ENCODE results near the gene PRH2. TPM values are rescaled to one million over a fixed set of nuclear protein-coding genes. Genes with fewer than 3 reads are reported as not detected.

PRH2 gene
- total and polyA plus RNA-seq, 2 of the 4 experiments (the other 2 are of a cell fraction) = 0.34 TPM; not detected in 1

DNA sequence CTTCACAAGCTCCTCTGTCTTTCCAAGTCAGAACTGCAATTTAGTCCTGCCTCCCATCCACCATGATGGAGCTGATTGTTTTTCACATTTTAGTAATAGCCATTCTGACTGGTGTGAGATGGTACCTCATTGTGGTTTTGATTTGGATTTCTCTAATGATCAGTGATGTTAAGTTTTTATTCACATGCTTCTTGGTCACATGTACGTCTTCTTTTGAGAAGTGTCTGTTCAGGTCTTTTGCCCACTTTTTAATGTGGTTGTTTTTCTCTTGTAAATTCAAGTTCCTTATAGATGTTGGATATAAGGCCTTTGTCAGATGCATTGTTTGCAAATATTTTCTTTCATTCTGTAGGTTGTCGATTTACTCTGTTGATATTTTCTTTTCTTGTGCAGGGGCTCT is 14.1 kb downstream of the PRH2 start:
- no CpG with 5 or more reads among the region's 2 CpGs for WGBS, 2 experiments (ENCODE audit: extremely low coverage in 2 of 2, insufficient read length in 1 of 2)
- no peak overlapping the region for H2AK9ac ChIP-seq (replicated peaks; ENCODE audit: low read depth, low read length, poor library complexity)
- H2AFZ ChIP-seq (replicated peaks; ENCODE audit: low read length, poor library complexity) = no peak overlapping the region
- H3K9me1 ChIP-seq (ENCODE audit: insufficient read depth, low read length) = no peaks in the 10 kb centered on the region; the same call in 1 of the 2 replicates
- ChIA-PET POLR2A (ENCODE audit: unreplicated experiment) (no interaction called here), CTCF (no interaction called here)
- H3K4me3 ChIP-seq (ENCODE audit: insufficient read depth, low read depth, low read length) = no peak overlapping the region
- H4K20me1 ChIP-seq (ENCODE audit: insufficient read depth, low read length) = no peaks in the 10 kb centered on the region
- TF ChIP-seq ELK1 (IDR thresholded peaks at IDR 0.05; ENCODE audit: borderline replicate concordance, low read depth, low read length) (no peak), MXI1 (IDR thresholded peaks at IDR 0.05; ENCODE audit: borderline replicate concordance, low read depth, low read length) (no peak), RCOR1 (IDR thresholded peaks at IDR 0.05; ENCODE audit: insufficient replicate concordance, low read length) (no peak), RFX5 (IDR thresholded peaks at IDR 0.05; ENCODE audit: low read depth, low read length) (no peak), SMC3 (IDR thresholded peaks at IDR 0.05; ENCODE audit: low read depth, low read length) (no peak), MAFK (IDR thresholded peaks at IDR 0.05; ENCODE audit: low read depth, low read length) (no peak), FOS (IDR thresholded peaks at IDR 0.05; ENCODE audit: low read depth, low read length) (no peak), POLR2A (IDR thresholded peaks at IDR 0.05; ENCODE audit: low read depth, low read length) (no peak), MAZ (IDR thresholded peaks at IDR 0.05; ENCODE audit: borderline replicate concordance, low read depth, low read length) (no peak), CHD1 (IDR thresholded peaks at IDR 0.05; ENCODE audit: low read depth, low read length) (no peak), CEBPB (IDR thresholded peaks at IDR 0.05; ENCODE audit: low read depth, low read length) (no peak), NFE2L2 (IDR thresholded peaks at IDR 0.05; ENCODE audit: low read depth, low read length) (no peak), USF2 (IDR thresholded peaks at IDR 0.05; ENCODE audit: low read depth, low read length) (no peak), BHLHE40 (IDR thresholded peaks at IDR 0.05; ENCODE audit: low read depth, low read length) (no peak), RAD21 (IDR thresholded peaks at IDR 0.05; ENCODE audit: low read length) (no peak)
- TF ChIP-seq, protein P1, sequence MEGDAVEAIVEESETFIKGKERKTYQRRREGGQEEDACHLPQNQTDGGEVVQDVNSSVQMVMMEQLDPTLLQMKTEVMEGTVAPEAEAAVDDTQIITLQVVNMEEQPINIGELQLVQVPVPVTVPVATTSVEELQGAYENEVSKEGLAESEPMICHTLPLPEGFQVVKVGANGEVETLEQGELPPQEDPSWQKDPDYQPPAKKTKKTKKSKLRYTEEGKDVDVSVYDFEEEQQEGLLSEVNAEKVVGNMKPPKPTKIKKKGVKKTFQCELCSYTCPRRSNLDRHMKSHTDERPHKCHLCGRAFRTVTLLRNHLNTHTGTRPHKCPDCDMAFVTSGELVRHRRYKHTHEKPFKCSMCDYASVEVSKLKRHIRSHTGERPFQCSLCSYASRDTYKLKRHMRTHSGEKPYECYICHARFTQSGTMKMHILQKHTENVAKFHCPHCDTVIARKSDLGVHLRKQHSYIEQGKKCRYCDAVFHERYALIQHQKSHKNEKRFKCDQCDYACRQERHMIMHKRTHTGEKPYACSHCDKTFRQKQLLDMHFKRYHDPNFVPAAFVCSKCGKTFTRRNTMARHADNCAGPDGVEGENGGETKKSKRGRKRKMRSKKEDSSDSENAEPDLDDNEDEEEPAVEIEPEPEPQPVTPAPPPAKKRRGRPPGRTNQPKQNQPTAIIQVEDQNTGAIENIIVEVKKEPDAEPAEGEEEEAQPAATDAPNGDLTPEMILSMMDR (conservative IDR thresholded peaks at IDR 0.05; ENCODE audit: low read depth, low read length) = no peak
- no peak overlapping the region for H3K27ac ChIP-seq (ENCODE audit: insufficient read depth, low read length)
- no peaks in the 10 kb centered on the region; the same call in 1 of the 2 replicates for H3K9me3 ChIP-seq (ENCODE audit: control insufficient read depth, insufficient read depth, low read length)
- no peaks in the 10 kb centered on the region for H3K36me3 ChIP-seq (ENCODE audit: control insufficient read depth, insufficient read depth, low read length)
- DNase-seq (no peak), ATAC-seq (ENCODE audit: low read depth) (no peak)
- dilution Hi-C loops (cut with HindIII; ENCODE audit: low sequenced_read_pairs, unreplicated experiment) = no loop called here
- no peaks in the 10 kb centered on the region for H3K27me3 ChIP-seq (ENCODE audit: control insufficient read depth, insufficient read depth, low read length)
- no peak overlapping the region for H3K56ac ChIP-seq (ENCODE audit: extremely low read depth, insufficient read depth, low read length)
- no peak overlapping the region for H3K18ac ChIP-seq (ENCODE audit: low read depth, low read length)
- no TSS peak for BruUV-seq (replicated peaks)
- H3K79me1 ChIP-seq (ENCODE audit: low read depth in 1 of 2, low read length in 2 of 2) = no peaks in the 10 kb centered on the region; a peak in 1 of 4 replicates
- H2BK120ac ChIP-seq (ENCODE audit: low read depth, low read length) = no peak overlapping the region
- H2AK5ac ChIP-seq (ENCODE audit: low read depth, low read length) = no peak overlapping the region
- no peak overlapping the region for H3K4me2 ChIP-seq (ENCODE audit: low read depth, low read length)
- no peak overlapping the region for H2BK5ac ChIP-seq (ENCODE audit: low read depth, low read length, poor library complexity, severe bottlenecking)
- in situ Hi-C loops (cut with MboI; ENCODE audit: low sequenced_read_pairs) = no loop called here
- H4K8ac ChIP-seq (ENCODE audit: low read depth in 2 of 2, low read length in 2 of 2) = no peak overlapping the region
- H3K4ac ChIP-seq (ENCODE audit: low read depth, low read length) = no peak overlapping the region
- H3K14ac ChIP-seq (replicated peaks; ENCODE audit: low read depth, low read length) = no peak overlapping the region
- intact Hi-C loops (cut with micrococcal nuclease) = no loop called here
- H4K91ac ChIP-seq (ENCODE audit: insufficient read depth, low read depth, low read length) = no peak overlapping the region
- H3K4me1 ChIP-seq (ENCODE audit: control insufficient read depth, insufficient read depth, low read length) = peaks cover 2% of the 10 kb centered on the region; the same call in 1 of the 2 replicates
- H3K23ac ChIP-seq (ENCODE audit: low read depth, low read length) = no peak overlapping the region
- H2BK15ac ChIP-seq (ENCODE audit: low read depth, low read length) = no peak overlapping the region
- H3K9ac ChIP-seq (ENCODE audit: low read depth, low read length) = no peak overlapping the region
- H2BK20ac ChIP-seq (ENCODE audit: low read depth, low read length) = no peak overlapping the region
- no peak overlapping the region for H4K5ac ChIP-seq (ENCODE audit: low read depth, low read length)
